GM12878 (cell line): Measurements from ENCODE around the gene GOSR2. TPM values are rescaled to one million over a fixed set of nuclear protein-coding genes. Genes with fewer than 3 reads are reported as not detected.

Source experiments
- ATAC-seq: fragments of 200-7000 bp; cut with Tn5 transposase; 3 replicates; pipeline ENCODE4 v1.9.1; 2020; ENCODE audit warnings: mild to moderate bottlenecking, moderate library complexity
- BruUV-seq: library from RNA; stranded (reverse); fragments of 400-500 nt; replicated peaks from 2 replicates; lab custom pipeline; 2021; lab: Mats Ljungman, UMichigan
- CTCF ChIA-PET: fragments of 300-600 bp; sonication (Branson Sonifier 250); formaldehyde crosslinking; extraction: SDS; loops from one replicate; lab custom pipeline; 2021; ENCODE audit warnings: inconsistent platforms; lab: Yijun Ruan, JAX
- POLR2A ChIA-PET: fragments of 350-600 bp; formaldehyde crosslinking; extraction: SDS; loops from one replicate; lab custom pipeline; 2021; ENCODE audit warnings: inconsistent platforms; lab: Charles Lee
- RAD21 ChIA-PET: fragments of 300-600 bp; sonication (Branson Sonifier 250); formaldehyde crosslinking; loops from one replicate; lab custom pipeline; 2023; ENCODE audit warnings: antibody characterized with exemption; ENCODE audit not compliant: unreplicated experiment; lab: Charles Lee
- SMC1A ChIA-PET: fragments of 300-600 bp; sonication (Branson Sonifier 250); formaldehyde crosslinking; loops from one replicate; lab custom pipeline; 2023; ENCODE audit not compliant: unreplicated experiment, uncharacterized antibody; lab: Charles Lee
- DNase-seq: peaks from one replicate; pipeline ENCODE4 v3.0.0-alpha.2; 2011; ENCODE audit warnings: low read depth, low spot score
- FAIRE-seq: peaks from 3 replicates; lab custom pipeline; 2011; peaks lifted over from hg19 to GRCh38; lab: Jason Lieb, UNC
- H2AFZ ChIP-seq: 2 replicates; pipeline ENCODE4 v1.6.0; 2011; ENCODE audit warnings: low read depth, low read length, control low read depth; ENCODE audit not compliant: control insufficient read depth
- H3K27ac ChIP-seq: 2 replicates; pipeline ENCODE4 v1.5.1; 2011; ENCODE audit warnings: control low read depth; ENCODE audit not compliant: control insufficient read depth, insufficient read depth
- H3K27me3 ChIP-seq, 2 experiments: replicated peaks in 1 of 2; 2 replicates each; pipeline versions ENCODE4 v1.6.0 to v1.6.1; 2011; ENCODE audit warnings: low read length in 1 of 2; ENCODE audit not compliant: control insufficient read depth in 2 of 2, insufficient read depth in 2 of 2
- H3K36me3 ChIP-seq, 2 experiments: 2 replicates each; pipeline ENCODE4 v1.5.1; 2011; ENCODE audit warnings: low read length in 1 of 2; ENCODE audit not compliant: control insufficient read depth in 2 of 2, insufficient read depth in 2 of 2
- H3K4me1 ChIP-seq: 2 replicates; pipeline ENCODE4 v1.6.1; 2011; ENCODE audit warnings: mild to moderate bottlenecking, low read length, moderate library complexity, mixed read lengths; ENCODE audit not compliant: control insufficient read depth, insufficient read depth
- H3K4me2 ChIP-seq: 2 replicates; pipeline ENCODE4 v1.6.0; 2011; ENCODE audit warnings: control low read depth; ENCODE audit not compliant: control insufficient read depth, insufficient read depth
- H3K4me3 ChIP-seq: fragments of 200-600 bp; sonication (generic); 2 replicates; pipeline ENCODE4 v1.5.1; 2016
- H3K79me2 ChIP-seq: 2 replicates; pipeline ENCODE4 v1.6.0; 2011; ENCODE audit warnings: low read length; ENCODE audit not compliant: control insufficient read depth, insufficient read depth
- H3K9ac ChIP-seq: 2 replicates; pipeline ENCODE4 v1.8.0; 2011; ENCODE audit warnings: low read length, control low read depth, mixed read lengths; ENCODE audit not compliant: control insufficient read depth, insufficient read depth
- H3K9me3 ChIP-seq: replicated peaks from 3 replicates; pipeline ENCODE4 v1.5.1; 2011; ENCODE audit warnings: mild to moderate bottlenecking, low read length; ENCODE audit not compliant: control insufficient read depth, insufficient read depth
- H4K20me1 ChIP-seq: 2 replicates; pipeline ENCODE4 v1.6.0; 2011; ENCODE audit not compliant: control insufficient read depth, insufficient read depth
- ELK1 ChIP-seq: IDR thresholded peaks from 2 replicates; pipeline ENCODE4 v1.6.1; 2012; ENCODE audit warnings: low read depth, low read length, improper control_type of control experiment
- FOXK2 ChIP-seq: fragments of 450-650 bp; IDR thresholded peaks from 2 replicates; pipeline ENCODE4 v1.6.1; 2017; ENCODE audit warnings: mild to moderate bottlenecking, moderate library complexity
- HSF1 ChIP-seq: fragments of 150-350 bp; IDR thresholded peaks from 2 replicates; pipeline ENCODE4 v1.6.1; 2014; ENCODE audit warnings: mild to moderate bottlenecking, low read depth, low read length
- IRF3 ChIP-seq: fragments of 450-650 bp; IDR thresholded peaks from 2 replicates; pipeline ENCODE4 v1.6.1; 2014; ENCODE audit warnings: mild to moderate bottlenecking
- RELA ChIP-seq: fragments of 450-650 bp; IDR thresholded peaks from 2 replicates; pipeline ENCODE4 v1.8.0; 2014; ENCODE audit warnings: borderline replicate concordance; ENCODE audit not compliant: partially characterized antibody
- RFX5 ChIP-seq: IDR thresholded peaks from 2 replicates; pipeline ENCODE4 v1.6.1; 2011; ENCODE audit warnings: low read depth, low read length, improper control_type of control experiment
- SREBF2 ChIP-seq: IDR thresholded peaks from 2 replicates; pipeline ENCODE4 v1.6.1; 2012; ENCODE audit warnings: mild to moderate bottlenecking, low read length
- YY1 ChIP-seq: IDR thresholded peaks from 2 replicates; pipeline ENCODE4 v1.6.1; 2011; ENCODE audit warnings: low read depth, mild to moderate bottlenecking, low read length
- ZZZ3 ChIP-seq: IDR thresholded peaks from 2 replicates; pipeline ENCODE4 v1.6.1; 2011; ENCODE audit warnings: low read depth; ENCODE audit not compliant: control insufficient read depth, insufficient read length
- WGBS: methylation state at CpG from one replicate; pipeline ENCODE4 v1.1.6; 2016; ENCODE audit warnings: low lambda C conversion rate; ENCODE audit not compliant: insufficient replicate concordance, insufficient coverage; ENCODE audit errors: missing lambda C conversion rate; 5-methylcytosine and 5-hydroxymethylcytosine counted together
- in situ Hi-C: fragments of 300-500 bp; cut with MboI; formaldehyde crosslinking; loops from 9 replicates; pipeline ENCODE4 v1.14.3; 2018; ENCODE audit warnings: mixed read lengths
- intact Hi-C: fragments of 100-400 bp; cut with micrococcal nuclease; formaldehyde crosslinking; loops from one replicate; pipeline ENCODE4 v1.14.2; 2022; ENCODE audit not compliant: unreplicated experiment
- polyA plus RNA-seq, 11 experiments: library from polyadenylated mRNA; depleted of rRNA in 4 of 11; unstranded in 6 of 11; stranded (reverse) in 5 of 11; fragments of >200 nt; fragmentation: Nextera tagmentation in 4 of 11; fragmentation: Illumina TruSeq in 1 of 11; extraction: Ambion mirVana in 4 of 11; extraction: Trizol in 1 of 11; gene quantifications; 1 replicate in 1 of 11; 2 replicates in 10 of 11; pipeline versions ENCODE4 v1.2.1 to v1.2.3, GENCODE V29; 2011 to 2016; ENCODE audit warnings: inconsistent platforms in 2 of 11, missing spikeins in 2 of 11, low read depth in 1 of 11
- total RNA-seq, 4 experiments: library from RNA; depleted of rRNA in 3 of 4; stranded (reverse); fragments of >200 nt in 3 of 4; fragmentation: Illumina TruSeq in 1 of 4; extraction: Trizol in 1 of 4; gene quantifications; 2 replicates each; pipeline versions ENCODE4 v1.2.1 to v1.2.3, GENCODE V29; 2013 to 2021

GOSR2 gene
- total and polyA plus RNA-seq, 10 of the 15 experiments (the other 5 are each of a cell fraction or from before 2014, with no cell fraction given), result 30.1 to 64.5 (median 47.0) TPM

- peaks cover 2% of the 10 kb centered on the region; the same call in 1 of the 2 replicates for H4K20me1 ChIP-seq
- no peak overlapping the region for H3K9ac ChIP-seq
- no peak for TF ChIP-seq IRF3
- TF ChIP-seq ELK1, result no peak
- no peak for TF ChIP-seq HSF1
- TF ChIP-seq RELA, result no peak
- TF ChIP-seq RFX5, result no peak
- TF ChIP-seq ZZZ3, result no peak
- TF ChIP-seq SREBF2, result no peak
- TF ChIP-seq YY1, result no peak
- TF ChIP-seq FOXK2, result no peak
- no peak overlapping the region for H3K4me3 ChIP-seq
- POLR2A ChIA-PET, result no interaction called here
- SMC1A ChIA-PET, result no interaction called here
- FAIRE-seq (no peak), ATAC-seq (no peak), DNase-seq (no peak)
- H2AFZ ChIP-seq, result no peak overlapping the region
- peaks cover 0 to 2% of the 10 kb centered on the region in 2 experiments; a peak in 3 of 4 replicates for H3K27me3 ChIP-seq
- intact Hi-C loops (no loop called here), in situ Hi-C loops (no loop called here)
- BruUV-seq, result no TSS peak
- H3K4me1 ChIP-seq, result no peaks in the 10 kb centered on the region
- no peak overlapping the region for H3K27ac ChIP-seq
- RAD21 ChIA-PET, result interaction anchor here (0.6 kb wide), 1 partner anchor 124 kb away, joined by 3 read pairs; no protein-coding TSS in a partner anchor
- WGBS, result 53% methylated on average over 8 of the region's 8 CpGs
- no peaks in the 10 kb centered on the region for H3K79me2 ChIP-seq
- H3K4me2 ChIP-seq, result no peak overlapping the region
- CTCF ChIA-PET, result no interaction called here
- no peaks in the 10 kb centered on the region for H3K36me3 ChIP-seq
- H3K9me3 ChIP-seq, result no peaks in the 10 kb centered on the region
Measured at GRCh38 chr17:46968896-46969295, 45.9 kb downstream of the GOSR2 start.
